ENCODE measurements around the gene KCP. TPM values are rescaled to one million over a fixed set of nuclear protein-coding genes. Genes with fewer than 3 reads are reported as not detected.

KCP gene
- total and polyA plus RNA-seq, 10 of the 15 experiments (the other 5 are each of a cell fraction or from before 2014, with no cell fraction given), result 0.05 to 7.8 (median 2.5) TPM

DNA sequence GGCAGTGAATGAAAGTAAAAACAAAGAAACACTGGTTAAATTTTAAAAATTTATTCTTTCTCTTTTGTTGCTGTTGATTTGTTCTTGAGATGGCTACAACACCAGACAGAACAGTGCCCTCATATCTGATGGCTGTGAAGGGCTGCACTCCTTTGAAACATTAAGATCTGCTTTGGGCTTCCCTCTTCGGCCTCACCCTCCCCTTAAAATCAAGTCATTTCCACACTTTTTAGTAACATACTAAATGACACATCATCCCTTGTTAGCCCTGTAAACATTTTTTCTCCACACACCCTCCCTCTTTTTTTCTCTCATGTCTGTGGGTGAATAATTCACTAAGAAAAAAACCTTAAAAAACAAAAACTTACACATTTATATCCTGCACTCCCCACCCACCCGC, 43.6 kb upstream of the KCP start (continued):
- TF ChIP-seq, protein P1, sequence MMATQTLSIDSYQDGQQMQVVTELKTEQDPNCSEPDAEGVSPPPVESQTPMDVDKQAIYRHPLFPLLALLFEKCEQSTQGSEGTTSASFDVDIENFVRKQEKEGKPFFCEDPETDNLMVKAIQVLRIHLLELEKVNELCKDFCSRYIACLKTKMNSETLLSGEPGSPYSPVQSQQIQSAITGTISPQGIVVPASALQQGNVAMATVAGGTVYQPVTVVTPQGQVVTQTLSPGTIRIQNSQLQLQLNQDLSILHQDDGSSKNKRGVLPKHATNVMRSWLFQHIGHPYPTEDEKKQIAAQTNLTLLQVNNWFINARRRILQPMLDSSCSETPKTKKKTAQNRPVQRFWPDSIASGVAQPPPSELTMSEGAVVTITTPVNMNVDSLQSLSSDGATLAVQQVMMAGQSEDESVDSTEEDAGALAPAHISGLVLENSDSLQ (IDR thresholded peaks at IDR 0.05), result no peak

DNA sequence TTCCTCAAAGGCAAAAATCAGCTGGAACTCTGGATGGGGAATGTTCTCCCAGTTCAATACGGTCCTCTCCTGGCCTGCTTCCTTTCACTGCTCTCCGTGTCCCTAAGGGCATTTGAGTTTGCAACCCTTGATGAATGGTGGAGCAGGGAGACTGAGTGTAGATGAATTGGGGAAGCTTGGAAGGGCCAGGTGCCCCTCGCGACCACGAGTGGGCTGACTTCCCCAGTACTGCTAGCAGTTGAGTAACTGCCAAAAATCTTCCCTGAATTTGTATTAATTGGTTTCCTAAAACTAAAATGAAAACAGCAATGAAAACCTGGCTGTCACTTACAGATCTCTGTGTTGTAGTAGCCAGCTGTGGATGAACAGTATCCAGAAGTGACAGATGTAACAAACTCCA, 40.8 kb upstream of the KCP start:
- no peak for FAIRE-seq
- SMC1A ChIA-PET (ENCODE audit: uncharacterized antibody, unreplicated experiment), result interaction anchor here (1.2 to 5.0 kb wide), 2 partner anchors 11 to 140 kb away, joined by 5 to 37 read pairs; no protein-coding TSS in a partner anchor
- H2AFZ ChIP-seq (ENCODE audit: control insufficient read depth, low read depth, low read length), result no peak overlapping the region
- H3K27me3 ChIP-seq (replicated peaks in 1 of 2; ENCODE audit: control insufficient read depth in 2 of 2, insufficient read depth in 2 of 2, low read length in 1 of 2), result no peaks in the 10 kb centered on the region
- RAD21 ChIA-PET (ENCODE audit: unreplicated experiment), result interaction anchor here (0.6 to 1.4 kb wide), 4 partner anchors 12 to 131 kb away, joined by 3 to 5 read pairs (median 4); no protein-coding TSS in a partner anchor
- DNase-seq (ENCODE audit: low read depth, low spot score), result no peak
- H3K4me2 ChIP-seq (ENCODE audit: control insufficient read depth, insufficient read depth), result no peak overlapping the region
- H3K9ac ChIP-seq (ENCODE audit: control insufficient read depth, insufficient read depth, low read length), result no peak overlapping the region
- intact Hi-C loops (cut with micrococcal nuclease; ENCODE audit: unreplicated experiment), result no loop called here
- in situ Hi-C loops (cut with MboI), result no loop called here
- peak; percentile 24; the same call in 1 of the 2 replicates for TF ChIP-seq RUNX3 (IDR thresholded peaks at IDR 0.05; ENCODE audit: low read length)
- TF ChIP-seq EP300 (IDR thresholded peaks at IDR 0.05; ENCODE audit: borderline replicate concordance in 1 of 2, control insufficient read depth in 1 of 2, low read depth in 2 of 2, low read length in 2 of 2), result no peak
- TF ChIP-seq, protein P2, sequence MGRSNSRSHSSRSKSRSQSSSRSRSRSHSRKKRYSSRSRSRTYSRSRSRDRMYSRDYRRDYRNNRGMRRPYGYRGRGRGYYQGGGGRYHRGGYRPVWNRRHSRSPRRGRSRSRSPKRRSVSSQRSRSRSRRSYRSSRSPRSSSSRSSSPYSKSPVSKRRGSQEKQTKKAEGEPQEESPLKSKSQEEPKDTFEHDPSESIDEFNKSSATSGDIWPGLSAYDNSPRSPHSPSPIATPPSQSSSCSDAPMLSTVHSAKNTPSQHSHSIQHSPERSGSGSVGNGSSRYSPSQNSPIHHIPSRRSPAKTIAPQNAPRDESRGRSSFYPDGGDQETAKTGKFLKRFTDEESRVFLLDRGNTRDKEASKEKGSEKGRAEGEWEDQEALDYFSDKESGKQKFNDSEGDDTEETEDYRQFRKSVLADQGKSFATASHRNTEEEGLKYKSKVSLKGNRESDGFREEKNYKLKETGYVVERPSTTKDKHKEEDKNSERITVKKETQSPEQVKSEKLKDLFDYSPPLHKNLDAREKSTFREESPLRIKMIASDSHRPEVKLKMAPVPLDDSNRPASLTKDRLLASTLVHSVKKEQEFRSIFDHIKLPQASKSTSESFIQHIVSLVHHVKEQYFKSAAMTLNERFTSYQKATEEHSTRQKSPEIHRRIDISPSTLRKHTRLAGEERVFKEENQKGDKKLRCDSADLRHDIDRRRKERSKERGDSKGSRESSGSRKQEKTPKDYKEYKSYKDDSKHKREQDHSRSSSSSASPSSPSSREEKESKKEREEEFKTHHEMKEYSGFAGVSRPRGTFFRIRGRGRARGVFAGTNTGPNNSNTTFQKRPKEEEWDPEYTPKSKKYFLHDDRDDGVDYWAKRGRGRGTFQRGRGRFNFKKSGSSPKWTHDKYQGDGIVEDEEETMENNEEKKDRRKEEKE (IDR thresholded peaks at IDR 0.05), result no peak
- TF ChIP-seq, protein P3, sequence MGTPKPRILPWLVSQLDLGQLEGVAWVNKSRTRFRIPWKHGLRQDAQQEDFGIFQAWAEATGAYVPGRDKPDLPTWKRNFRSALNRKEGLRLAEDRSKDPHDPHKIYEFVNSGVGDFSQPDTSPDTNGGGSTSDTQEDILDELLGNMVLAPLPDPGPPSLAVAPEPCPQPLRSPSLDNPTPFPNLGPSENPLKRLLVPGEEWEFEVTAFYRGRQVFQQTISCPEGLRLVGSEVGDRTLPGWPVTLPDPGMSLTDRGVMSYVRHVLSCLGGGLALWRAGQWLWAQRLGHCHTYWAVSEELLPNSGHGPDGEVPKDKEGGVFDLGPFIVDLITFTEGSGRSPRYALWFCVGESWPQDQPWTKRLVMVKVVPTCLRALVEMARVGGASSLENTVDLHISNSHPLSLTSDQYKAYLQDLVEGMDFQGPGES (IDR thresholded peaks at IDR 0.05), result no peak
- TF ChIP-seq FOXM1 (IDR thresholded peaks at IDR 0.05; ENCODE audit: low read depth, low read length), result peak; percentile 20; the same call in 1 of the 2 replicates
- TF ChIP-seq ESRRA (IDR thresholded peaks at IDR 0.05; ENCODE audit: low read length), result no peak
- TF ChIP-seq ASH2L (IDR thresholded peaks at IDR 0.05; ENCODE audit: borderline replicate concordance, low read depth), result no peak
- TF ChIP-seq SIX5 (IDR thresholded peaks at IDR 0.05; ENCODE audit: low read depth, low read length, severe bottlenecking), result no peak
- TF ChIP-seq, protein P4, sequence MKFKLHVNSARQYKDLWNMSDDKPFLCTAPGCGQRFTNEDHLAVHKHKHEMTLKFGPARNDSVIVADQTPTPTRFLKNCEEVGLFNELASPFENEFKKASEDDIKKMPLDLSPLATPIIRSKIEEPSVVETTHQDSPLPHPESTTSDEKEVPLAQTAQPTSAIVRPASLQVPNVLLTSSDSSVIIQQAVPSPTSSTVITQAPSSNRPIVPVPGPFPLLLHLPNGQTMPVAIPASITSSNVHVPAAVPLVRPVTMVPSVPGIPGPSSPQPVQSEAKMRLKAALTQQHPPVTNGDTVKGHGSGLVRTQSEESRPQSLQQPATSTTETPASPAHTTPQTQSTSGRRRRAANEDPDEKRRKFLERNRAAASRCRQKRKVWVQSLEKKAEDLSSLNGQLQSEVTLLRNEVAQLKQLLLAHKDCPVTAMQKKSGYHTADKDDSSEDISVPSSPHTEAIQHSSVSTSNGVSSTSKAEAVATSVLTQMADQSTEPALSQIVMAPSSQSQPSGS (IDR thresholded peaks at IDR 0.05; ENCODE audit: low read length), result 0 out of 2 replicates have a peak, but pooled peaks have one; percentile 17
- TF ChIP-seq YBX1 (IDR thresholded peaks at IDR 0.05), result no peak
- no peak for TF ChIP-seq KAT2A (conservative IDR thresholded peaks at IDR 0.05; ENCODE audit: control insufficient read depth, low read depth, low read length)
- TF ChIP-seq PML (IDR thresholded peaks at IDR 0.05; ENCODE audit: low read length), result peak; percentile 33; the same call in 1 of the 2 replicates
- TF ChIP-seq RELA (IDR thresholded peaks at IDR 0.05; ENCODE audit: borderline replicate concordance, partially characterized antibody), result no peak
- no peak for ATAC-seq
- H3K4me3 ChIP-seq, result no peak overlapping the region
- POLR2A ChIA-PET, result interaction anchor here (0.6 to 10.3 kb wide), 5 partner anchors 9 to 150 kb away, joined by 3 to 107 read pairs (median 5); no protein-coding TSS in a partner anchor
- 92% methylated on average over 5 of the region's 5 CpGs for WGBS (ENCODE audit: insufficient coverage, insufficient replicate concordance, low lambda C conversion rate, missing lambda C conversion rate)
- no peaks in the 10 kb centered on the region for H4K20me1 ChIP-seq (ENCODE audit: control insufficient read depth, insufficient read depth)
- peaks cover 39 to 63% of the 10 kb centered on the region in 2 experiments for H3K36me3 ChIP-seq (ENCODE audit: control insufficient read depth in 2 of 2, insufficient read depth in 2 of 2, low read length in 1 of 2)
- 0 out of 2 replicates have a peak overlapping the region, but pooled peaks have one; percentile 9 for H3K27ac ChIP-seq (ENCODE audit: control insufficient read depth, insufficient read depth)
- peaks cover 18% of the 10 kb centered on the region for H3K4me1 ChIP-seq (ENCODE audit: control insufficient read depth, insufficient read depth, low read length)
- no TSS peak for BruUV-seq (replicated peaks)
- no peaks in the 10 kb centered on the region for H3K9me3 ChIP-seq (replicated peaks; ENCODE audit: control insufficient read depth, insufficient read depth, low read length)
- CTCF ChIA-PET, result interaction anchor here (0.9 to 2.4 kb wide), 4 partner anchors 11 to 259 kb away, joined by 3 to 9 read pairs (median 4); no protein-coding TSS in a partner anchor
- no peaks in the 10 kb centered on the region for H3K79me2 ChIP-seq (ENCODE audit: control insufficient read depth, insufficient read depth, low read length)

Measured in GM12878 (cell line).